Measurements from ENCODE around the gene KCNJ12.

Gene KCNJ12

GRCh38 chr17:21368545-21369246, 7.5 kb upstream of the KCNJ12 start:
- no peak for DNase-seq

GRCh38 chr17:21369395-21369794, 6.8 kb upstream of the KCNJ12 start:
- no peak for DNase-seq

- no peak for DNase-seq
These were observed 5.7 kb upstream of the KCNJ12 start for GRCh38 chr17:21370430-21370829.

- DNase-seq = no peak
These were observed 4.6 kb upstream of the KCNJ12 start for GRCh38 chr17:21371511-21372081.

- no peak for DNase-seq
These were observed 3.8 kb upstream of the KCNJ12 start for GRCh38 chr17:21372256-21372954.

GRCh38 chr17:21373036-21373435, 3.1 kb upstream of the KCNJ12 start:
- no peak for DNase-seq

GRCh38 chr17:21373696-21374440, 2.3 kb upstream of the KCNJ12 start:
- no peak for DNase-seq

- no peak for DNase-seq
These were observed 1.6 kb upstream of the KCNJ12 start for GRCh38 chr17:21374441-21375161.

- no peak for DNase-seq
These were observed 996 bp upstream of the KCNJ12 start for GRCh38 chr17:21375162-21375560.

- no peak for DNase-seq
These were observed 438 bp upstream of the KCNJ12 start for GRCh38 chr17:21375757-21376080.

GRCh38 chr17:21376759-21377690, 868 bp downstream of the KCNJ12 start:
- no peak for DNase-seq

GRCh38 chr17:21377705-21378396, 1.7 kb downstream of the KCNJ12 start:
- no peak for DNase-seq

GRCh38 chr17:21378553-21378952, 2.4 kb downstream of the KCNJ12 start:
- no peak for DNase-seq

GRCh38 chr17:21379080-21379711, 3.0 kb downstream of the KCNJ12 start:
- DNase-seq = no peak

- DNase-seq = no peak
These were observed 4.5 kb downstream of the KCNJ12 start for GRCh38 chr17:21380659-21381058.

GRCh38 chr17:21381076-21381706, 5.0 kb downstream of the KCNJ12 start:
- no peak for DNase-seq

GRCh38 chr17:21382560-21383495, 6.7 kb downstream of the KCNJ12 start:
- no peak for DNase-seq

GRCh38 chr17:21385281-21385845, 9.2 kb downstream of the KCNJ12 start:
- no peak for DNase-seq

GRCh38 chr17:21387616-21388015, 11.5 kb downstream of the KCNJ12 start:
- DNase-seq = no peak

Data from CD4-positive, alpha-beta T cell treated with Interleukin-17A for 1 hour (primary cell).